Osteocyte (in vitro differentiated cells): ENCODE results near the gene RTL10. TPM values are rescaled to one million over a fixed set of nuclear protein-coding genes. Genes with fewer than 3 reads are reported as not detected.

ENCODE experiments used
- DNase-seq: peaks from one replicate; pipeline ENCODE4 v3.0.0; 2021; ENCODE audit warnings: mixed read lengths; ENCODE audit not compliant: unreplicated experiment; ENCODE audit errors: extremely low spot score
- H3K27ac Mint-ChIP-seq: one replicate; pipeline ENCODE4 v1.8.0; 2021; ENCODE audit warnings: mild to moderate bottlenecking, mixed read lengths; ENCODE audit not compliant: unreplicated experiment
- H3K27me3 Mint-ChIP-seq: one replicate; pipeline ENCODE4 v1.8.0; 2021; ENCODE audit warnings: mixed read lengths; ENCODE audit not compliant: unreplicated experiment
- H3K36me3 Mint-ChIP-seq: one replicate; pipeline ENCODE4 v1.8.0; 2021; ENCODE audit warnings: mixed read lengths; ENCODE audit not compliant: unreplicated experiment
- H3K4me1 Mint-ChIP-seq: one replicate; pipeline ENCODE4 v1.8.0; 2021; ENCODE audit warnings: mixed read lengths; ENCODE audit not compliant: unreplicated experiment
- H3K4me3 Mint-ChIP-seq: one replicate; pipeline ENCODE4 v1.8.0; 2021; ENCODE audit warnings: mild to moderate bottlenecking, moderate library complexity, mixed read lengths; ENCODE audit not compliant: unreplicated experiment
- H3K9me3 Mint-ChIP-seq: one replicate; pipeline ENCODE4 v1.8.0; 2021; ENCODE audit warnings: mixed read lengths; ENCODE audit not compliant: unreplicated experiment
- CTCF ChIP-seq: fragments of 200-600 bp; sonication (generic); IDR thresholded peaks from 2 replicates; pipeline ENCODE4 v1.5.0; 2021; ENCODE audit warnings: antibody characterized with exemption, mild to moderate bottlenecking, moderate library complexity
- total RNA-seq: library from RNA; stranded (reverse); gene quantifications from 2 replicates; pipeline ENCODE4 v1.2.1, GENCODE V29; 2021

The RTL10 gene
- total RNA-seq, 1 donor from 2014 or later, result 30.4 TPM

GRCh38 chr22:19853058-19853878 is 1.4 kb downstream of the RTL10 start:
- Mint-ChIP-seq H3K36me3 (peaks cover 7% of the 10 kb centered on the region), H3K9me3 (no peaks in the 10 kb centered on the region), H3K4me3 (peak overlapping the region; percentile 89), H3K27me3 (no peaks in the 10 kb centered on the region), H3K4me1 (peaks cover 32% of the 10 kb centered on the region), H3K27ac (peak overlapping the region; percentile 86)
- TF ChIP-seq CTCF, result no peak
- peak; percentile 64 for DNase-seq

DNA sequence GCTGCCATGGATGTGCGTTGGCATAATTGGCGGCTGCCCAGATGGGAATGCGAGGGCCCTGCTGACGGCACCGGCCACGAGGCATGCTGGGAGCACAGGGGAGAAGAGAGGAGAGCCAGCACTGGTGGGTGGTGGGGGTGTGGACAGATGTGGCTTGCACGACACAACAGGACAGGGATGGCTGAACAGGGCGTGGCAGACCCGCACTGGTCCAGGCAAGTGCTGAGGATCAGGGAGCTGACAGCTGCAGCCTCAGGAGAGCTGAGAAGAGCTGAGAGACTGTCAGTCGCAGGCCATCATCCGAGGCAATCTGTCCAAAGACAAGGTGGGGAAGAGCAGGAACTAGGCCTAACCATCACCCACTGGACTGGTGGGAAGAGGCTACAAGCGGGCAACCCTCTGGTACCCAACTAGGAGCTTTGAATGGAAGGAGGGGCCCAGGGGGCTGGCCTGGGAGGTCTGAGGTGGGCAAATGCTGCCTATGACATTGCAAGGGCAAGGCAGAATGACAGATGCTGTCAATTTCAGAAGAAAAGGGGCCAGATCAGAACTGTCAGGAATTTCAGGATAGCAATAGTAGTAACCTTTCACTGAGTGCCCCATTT is 2.4 kb downstream of the RTL10 start:
- H3K4me1 Mint-ChIP-seq, result peaks cover 32% of the 10 kb centered on the region
- H3K27me3 Mint-ChIP-seq, result no peaks in the 10 kb centered on the region
- H3K36me3 Mint-ChIP-seq, result peaks cover 10% of the 10 kb centered on the region
- H3K27ac Mint-ChIP-seq, result no peak overlapping the region
- peak overlapping the region; percentile 89 for H3K4me3 Mint-ChIP-seq
- no peaks in the 10 kb centered on the region for H3K9me3 Mint-ChIP-seq
- peak; percentile 83 for DNase-seq
- TF ChIP-seq CTCF, result no peak

- DNase-seq, result peak; percentile 73
- H3K36me3 Mint-ChIP-seq, result peaks cover 10% of the 10 kb centered on the region
- H3K27ac Mint-ChIP-seq, result no peak overlapping the region
- H3K4me1 Mint-ChIP-seq, result peaks cover 32% of the 10 kb centered on the region
- no peaks in the 10 kb centered on the region for H3K9me3 Mint-ChIP-seq
- TF ChIP-seq CTCF, result no peak
- peak overlapping the region; percentile 89 for H3K4me3 Mint-ChIP-seq
- no peaks in the 10 kb centered on the region for H3K27me3 Mint-ChIP-seq
Measured at GRCh38 chr22:19851291-19852176, 3.1 kb downstream of the RTL10 start.

DNA sequence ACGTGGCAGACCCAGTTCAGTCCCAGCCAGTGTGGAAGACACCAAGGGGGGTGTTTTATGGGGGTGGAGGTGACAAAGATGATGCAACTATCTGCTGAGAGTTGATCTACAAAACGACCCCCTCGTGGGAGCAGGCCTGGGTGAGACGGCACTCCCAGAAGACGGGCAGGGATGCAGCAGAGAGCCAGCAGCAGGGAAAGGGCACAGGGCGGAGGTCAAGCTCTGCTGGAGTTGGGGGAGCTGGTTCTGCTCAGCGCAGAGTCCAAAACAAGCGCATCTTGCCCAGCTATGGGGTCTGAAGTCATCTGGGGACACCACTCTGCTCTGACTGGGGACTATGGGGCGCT is 3.9 kb downstream of the RTL10 start:
- H3K27ac Mint-ChIP-seq, result peak overlapping the region; percentile 31

More for the DNA sequence above, 3.9 kb downstream of the RTL10 start:
- Mint-ChIP-seq H3K9me3 (no peaks in the 10 kb centered on the region), H3K36me3 (peaks cover 10% of the 10 kb centered on the region), H3K27me3 (no peaks in the 10 kb centered on the region), H3K4me1 (peaks cover 26% of the 10 kb centered on the region), H3K4me3 (no peak overlapping the region)
- DNase-seq, result peak; percentile 68
- TF ChIP-seq CTCF, result no peak
